Left kidney (tissue), 1 donor: ENCODE results near the gene DDX43. TPM values are rescaled to one million over a fixed set of nuclear protein-coding genes. Genes with fewer than 3 reads are reported as not detected.

Source experiments
- polyA plus RNA-seq: library from polyadenylated mRNA; unstranded; fragments of 120-200 nt; gene quantifications from one replicate; pipeline ENCODE4 v1.2.1, GENCODE V29; 2013; ENCODE audit not compliant: insufficient read length

The DDX43 gene
- polyA plus RNA-seq, 1 donor, result 0.40 TPM

Other genes with a start within 250 kb of the DDX43 start
- 0.62 TPM for gene KHDC1L, start 169.3 kb upstream of the DDX43 start, polyA plus RNA-seq
- gene KHDC1, start 131.6 kb upstream of the DDX43 start, polyA plus RNA-seq, result 12.3 TPM
- gene DPPA5, start 40.6 kb upstream of the DDX43 start, polyA plus RNA-seq, result not detected
- not detected for gene KHDC3L, start 32.2 kb upstream of the DDX43 start, polyA plus RNA-seq
- gene OOEP, start 24.9 kb upstream of the DDX43 start, polyA plus RNA-seq, result not detected
- gene CGAS, start 57.5 kb downstream of the DDX43 start, polyA plus RNA-seq, result 2.9 TPM
- gene MTO1, start 66.9 kb downstream of the DDX43 start, polyA plus RNA-seq, result 38.6 TPM
- 19,137 TPM for gene EEF1A1, start 126.2 kb downstream of the DDX43 start, polyA plus RNA-seq